Measurements from ENCODE around the gene ENOX1. TPM values are rescaled to one million over a fixed set of nuclear protein-coding genes. Genes with fewer than 3 reads are reported as not detected.

ENOX1 gene
- polyA plus RNA-seq, 1 donor, result 3.0 TPM

- Histone ChIP-seq H3K27ac (ENCODE audit: low read length) (no peak overlapping the region), H3K4me3 (ENCODE audit: low read length) (no peak overlapping the region), H3K9me3 (ENCODE audit: control insufficient read depth, low read depth, low read length) (no peaks in the 10 kb centered on the region), H3K4me1 (ENCODE audit: control insufficient read depth, insufficient read depth, low read length) (peaks cover 13% of the 10 kb centered on the region), H3K36me3 (ENCODE audit: control insufficient read depth, insufficient read depth, low read length) (no peaks in the 10 kb centered on the region), H3K27me3 (ENCODE audit: control insufficient read depth, insufficient read depth, low read length) (no peaks in the 10 kb centered on the region)
- DNase-seq, result peak; percentile 52 to 81
- no CpG with 5 or more reads among the region's 5 CpGs for WGBS (ENCODE audit: insufficient coverage, low lambda C conversion rate)
Observed at GRCh38 chr13:43269037-43269481, 517.7 kb downstream of the ENOX1 start.

GRCh38 chr13:43268632-43269031, 518.1 kb downstream of the ENOX1 start:
- H3K36me3 ChIP-seq (ENCODE audit: control insufficient read depth, insufficient read depth, low read length), result no peaks in the 10 kb centered on the region
- no peak overlapping the region for H3K27ac ChIP-seq (ENCODE audit: low read length)
- WGBS (ENCODE audit: insufficient coverage, low lambda C conversion rate), result 60% methylated on average over 1 of the region's 2 CpGs
- DNase-seq, result no peak
- H3K4me3 ChIP-seq (ENCODE audit: low read length), result no peak overlapping the region
- H3K27me3 ChIP-seq (ENCODE audit: control insufficient read depth, insufficient read depth, low read length), result no peaks in the 10 kb centered on the region
- no peaks in the 10 kb centered on the region for H3K9me3 ChIP-seq (ENCODE audit: control insufficient read depth, low read depth, low read length)
- H3K4me1 ChIP-seq (ENCODE audit: control insufficient read depth, insufficient read depth, low read length), result peaks cover 13% of the 10 kb centered on the region

- Histone ChIP-seq H3K27me3 (ENCODE audit: control insufficient read depth, insufficient read depth, low read length) (no peaks in the 10 kb centered on the region), H3K36me3 (ENCODE audit: control insufficient read depth, insufficient read depth, low read length) (no peaks in the 10 kb centered on the region), H3K4me1 (ENCODE audit: control insufficient read depth, insufficient read depth, low read length) (peaks cover 13% of the 10 kb centered on the region), H3K4me3 (ENCODE audit: low read length) (no peak overlapping the region), H3K27ac (ENCODE audit: low read length) (no peak overlapping the region), H3K9me3 (ENCODE audit: control insufficient read depth, low read depth, low read length) (no peaks in the 10 kb centered on the region)
- 96% methylated on average over 2 of the region's 3 CpGs for WGBS (ENCODE audit: insufficient coverage, low lambda C conversion rate)
- DNase-seq, result no peak
Observed at GRCh38 chr13:43267916-43268315, 518.9 kb downstream of the ENOX1 start.

GRCh38 chr13:43266936-43267615, 519.7 kb downstream of the ENOX1 start:
- no CpG with 5 or more reads among the region's 9 CpGs for WGBS (ENCODE audit: insufficient coverage, low lambda C conversion rate)
- DNase-seq, result no peak
- H3K36me3 ChIP-seq (ENCODE audit: control insufficient read depth, insufficient read depth, low read length), result no peaks in the 10 kb centered on the region

GRCh38 chr13:43265028-43265427, 521.7 kb downstream of the ENOX1 start:
- no peak overlapping the region for H3K27ac ChIP-seq (ENCODE audit: low read length)
- H3K27me3 ChIP-seq (ENCODE audit: control insufficient read depth, insufficient read depth, low read length), result no peaks in the 10 kb centered on the region
- H3K4me3 ChIP-seq (ENCODE audit: low read length), result no peak overlapping the region
- no CpG with 5 or more reads among the region's 4 CpGs for WGBS (ENCODE audit: insufficient coverage, low lambda C conversion rate)
- H3K4me1 ChIP-seq (ENCODE audit: control insufficient read depth, insufficient read depth, low read length), result peaks cover 13% of the 10 kb centered on the region
- no peaks in the 10 kb centered on the region for H3K36me3 ChIP-seq (ENCODE audit: control insufficient read depth, insufficient read depth, low read length)
- H3K9me3 ChIP-seq (ENCODE audit: control insufficient read depth, low read depth, low read length), result no peaks in the 10 kb centered on the region
- DNase-seq, result no peak

More at GRCh38 chr13:43266936-43267615, 519.7 kb downstream of the ENOX1 start:
- peaks cover 13% of the 10 kb centered on the region for H3K4me1 ChIP-seq (ENCODE audit: control insufficient read depth, insufficient read depth, low read length)
- H3K27me3 ChIP-seq (ENCODE audit: control insufficient read depth, insufficient read depth, low read length), result no peaks in the 10 kb centered on the region
- H3K27ac ChIP-seq (ENCODE audit: low read length), result no peak overlapping the region
- no peaks in the 10 kb centered on the region for H3K9me3 ChIP-seq (ENCODE audit: control insufficient read depth, low read depth, low read length)
- H3K4me3 ChIP-seq (ENCODE audit: low read length), result no peak overlapping the region

- Histone ChIP-seq H3K27ac (ENCODE audit: low read length) (no peak overlapping the region), H3K36me3 (ENCODE audit: control insufficient read depth, insufficient read depth, low read length) (no peaks in the 10 kb centered on the region), H3K4me3 (ENCODE audit: low read length) (no peak overlapping the region), H3K27me3 (ENCODE audit: control insufficient read depth, insufficient read depth, low read length) (no peaks in the 10 kb centered on the region), H3K4me1 (ENCODE audit: control insufficient read depth, insufficient read depth, low read length) (peaks cover 10% of the 10 kb centered on the region), H3K9me3 (ENCODE audit: control insufficient read depth, low read depth, low read length) (no peaks in the 10 kb centered on the region)
- no peak for DNase-seq
- no CpG with 5 or more reads among the region's 1 CpG for WGBS (ENCODE audit: insufficient coverage, low lambda C conversion rate)
Observed at GRCh38 chr13:43264458-43264857, 522.3 kb downstream of the ENOX1 start.

GRCh38 chr13:43263047-43263446, 523.7 kb downstream of the ENOX1 start:
- peak; percentile 22 to 52 for DNase-seq
- no peak overlapping the region for H3K4me3 ChIP-seq (ENCODE audit: low read length)
- H3K27me3 ChIP-seq (ENCODE audit: control insufficient read depth, insufficient read depth, low read length), result no peaks in the 10 kb centered on the region
- H3K4me1 ChIP-seq (ENCODE audit: control insufficient read depth, insufficient read depth, low read length), result no peaks in the 10 kb centered on the region
- no peak overlapping the region for H3K27ac ChIP-seq (ENCODE audit: low read length)
- no peaks in the 10 kb centered on the region for H3K9me3 ChIP-seq (ENCODE audit: control insufficient read depth, low read depth, low read length)
- WGBS (ENCODE audit: insufficient coverage, low lambda C conversion rate), result no CpG with 5 or more reads among the region's 2 CpGs
- no peaks in the 10 kb centered on the region for H3K36me3 ChIP-seq (ENCODE audit: control insufficient read depth, insufficient read depth, low read length)

- no peak overlapping the region for H3K4me3 ChIP-seq (ENCODE audit: low read length)
- no CpG with 5 or more reads among the region's 5 CpGs for WGBS (ENCODE audit: insufficient coverage, low lambda C conversion rate)
- no peaks in the 10 kb centered on the region for H3K36me3 ChIP-seq (ENCODE audit: control insufficient read depth, insufficient read depth, low read length)
- no peak overlapping the region for H3K27ac ChIP-seq (ENCODE audit: low read length)
- no peaks in the 10 kb centered on the region for H3K4me1 ChIP-seq (ENCODE audit: control insufficient read depth, insufficient read depth, low read length)
- DNase-seq, result no peak
- H3K27me3 ChIP-seq (ENCODE audit: control insufficient read depth, insufficient read depth, low read length), result no peaks in the 10 kb centered on the region
- H3K9me3 ChIP-seq (ENCODE audit: control insufficient read depth, low read depth, low read length), result no peaks in the 10 kb centered on the region
Observed at GRCh38 chr13:43260999-43261398, 525.8 kb downstream of the ENOX1 start.

GRCh38 chr13:43258771-43259170, 528.0 kb downstream of the ENOX1 start:
- H3K36me3 ChIP-seq (ENCODE audit: control insufficient read depth, insufficient read depth, low read length), result no peaks in the 10 kb centered on the region
- no peak overlapping the region for H3K4me3 ChIP-seq (ENCODE audit: low read length)
- H3K9me3 ChIP-seq (ENCODE audit: control insufficient read depth, low read depth, low read length), result no peaks in the 10 kb centered on the region
- WGBS (ENCODE audit: insufficient coverage, low lambda C conversion rate), result no CpG with 5 or more reads among the region's 1 CpG
- no peak for DNase-seq
- no peaks in the 10 kb centered on the region for H3K27me3 ChIP-seq (ENCODE audit: control insufficient read depth, insufficient read depth, low read length)
- no peak overlapping the region for H3K27ac ChIP-seq (ENCODE audit: low read length)
- no peaks in the 10 kb centered on the region for H3K4me1 ChIP-seq (ENCODE audit: control insufficient read depth, insufficient read depth, low read length)

- H3K27me3 ChIP-seq (ENCODE audit: control insufficient read depth, insufficient read depth, low read length), result no peaks in the 10 kb centered on the region
- H3K27ac ChIP-seq (ENCODE audit: low read length), result no peak overlapping the region
- no peaks in the 10 kb centered on the region for H3K4me1 ChIP-seq (ENCODE audit: control insufficient read depth, insufficient read depth, low read length)
- DNase-seq, result no peak
- no peaks in the 10 kb centered on the region for H3K36me3 ChIP-seq (ENCODE audit: control insufficient read depth, insufficient read depth, low read length)
- no peak overlapping the region for H3K4me3 ChIP-seq (ENCODE audit: low read length)
- no peaks in the 10 kb centered on the region for H3K9me3 ChIP-seq (ENCODE audit: control insufficient read depth, low read depth, low read length)
Observed at GRCh38 chr13:43257765-43258164, 529.0 kb downstream of the ENOX1 start.

GRCh38 chr13:43251961-43252360, 534.8 kb downstream of the ENOX1 start:
- Histone ChIP-seq H3K4me1 (ENCODE audit: control insufficient read depth, insufficient read depth, low read length) (no peaks in the 10 kb centered on the region), H3K27ac (ENCODE audit: low read length) (no peak overlapping the region), H3K36me3 (ENCODE audit: control insufficient read depth, insufficient read depth, low read length) (no peaks in the 10 kb centered on the region), H3K9me3 (ENCODE audit: control insufficient read depth, low read depth, low read length) (no peaks in the 10 kb centered on the region), H3K27me3 (ENCODE audit: control insufficient read depth, insufficient read depth, low read length) (peaks cover 2% of the 10 kb centered on the region), H3K4me3 (ENCODE audit: low read length) (no peak overlapping the region)
- DNase-seq, result no peak
- WGBS (ENCODE audit: insufficient coverage, low lambda C conversion rate), result 79% methylated on average over 4 of the region's 5 CpGs

Data from large intestine (tissue), 3 donors.